GM23338 (cell line): Measurements from ENCODE around the gene RFXAP. TPM values are rescaled to one million over a fixed set of nuclear protein-coding genes. Genes with fewer than 3 reads are reported as not detected.

Experiments
- ATAC-seq: fragments of 200-7000 bp; cut with Tn5 transposase; 3 replicates; pipeline ENCODE4 v1.9.1; 2020
- DNase-seq: peaks from one replicate; pipeline ENCODE4 v3.0.0-alpha.2; 2015; ENCODE audit warnings: low spot score
- H2AFZ ChIP-seq: fragments of 200-600 bp; sonication (generic); 2 replicates; pipeline ENCODE4 v1.8.0; 2016; ENCODE audit warnings: antibody characterized with exemption, mild to moderate bottlenecking, moderate library complexity
- H3F3A ChIP-seq: fragments of 200-600 bp; sonication (generic); replicated peaks from 2 replicates; pipeline ENCODE4 v1.8.0; 2017; ENCODE audit warnings: antibody characterized with exemption, mixed run types, low read depth
- H3K27ac ChIP-seq: fragments of 200-600 bp; sonication (generic); 2 replicates; pipeline ENCODE4 v1.6.1; 2016; ENCODE audit warnings: low read depth
- H3K27me3 ChIP-seq: fragments of 200-600 bp; sonication (generic); 2 replicates; pipeline ENCODE4 v1.8.0; 2016; ENCODE audit warnings: mild to moderate bottlenecking, mixed run types, moderate library complexity; ENCODE audit not compliant: insufficient read depth
- H3K36me3 ChIP-seq: fragments of 200-600 bp; sonication (generic); 2 replicates; pipeline ENCODE4 v1.8.0; 2016; ENCODE audit warnings: mild to moderate bottlenecking; ENCODE audit not compliant: insufficient read depth
- H3K4me1 ChIP-seq: fragments of 200-600 bp; sonication (generic); 2 replicates; pipeline ENCODE4 v1.8.0; 2016; ENCODE audit warnings: mild to moderate bottlenecking, moderate library complexity; ENCODE audit not compliant: insufficient read depth
- H3K4me2 ChIP-seq: fragments of 200-600 bp; sonication (generic); 2 replicates; pipeline ENCODE4 v1.7.1; 2017; ENCODE audit warnings: mixed run types
- H3K4me3 ChIP-seq: fragments of 200-600 bp; sonication (generic); 2 replicates; pipeline ENCODE4 v1.6.1; 2016; ENCODE audit warnings: mixed run types
- H3K79me2 ChIP-seq: fragments of 200-600 bp; sonication (generic); replicated peaks from 2 replicates; pipeline ENCODE4 v1.8.0; 2017; ENCODE audit warnings: mild to moderate bottlenecking; ENCODE audit not compliant: insufficient read depth
- H3K9me2 ChIP-seq: fragments of 200-600 bp; sonication (generic); 2 replicates; pipeline ENCODE4 v1.8.0; 2017; ENCODE audit not compliant: insufficient read depth
- H4K20me1 ChIP-seq: fragments of 200-600 bp; sonication (generic); replicated peaks from 2 replicates; pipeline ENCODE4 v1.8.0; 2017; ENCODE audit warnings: mild to moderate bottlenecking; ENCODE audit not compliant: insufficient read depth
- H3K27ac Mint-ChIP-seq: 2 replicates; pipeline ENCODE4 v1.8.0; 2020; ENCODE audit warnings: inconsistent platforms, mild to moderate bottlenecking, moderate library complexity, mixed read lengths
- H3K27me3 Mint-ChIP-seq: 3 replicates; pipeline ENCODE4 v1.8.0; 2022; ENCODE audit warnings: low read depth, mild to moderate bottlenecking, moderate library complexity, mixed read lengths, inconsistent platforms; ENCODE audit not compliant: insufficient read depth, poor library complexity
- H3K36me3 Mint-ChIP-seq: 3 replicates; pipeline ENCODE4 v1.8.0; 2021; ENCODE audit warnings: low read depth, mild to moderate bottlenecking, inconsistent platforms, moderate library complexity, mixed read lengths
- H3K4me1 Mint-ChIP-seq: 3 replicates; pipeline ENCODE4 v1.8.0; 2020; ENCODE audit warnings: mild to moderate bottlenecking, inconsistent platforms, mixed read lengths
- H3K4me3 Mint-ChIP-seq: 3 replicates; pipeline ENCODE4 v1.8.0; 2021; ENCODE audit warnings: moderate library complexity, mild to moderate bottlenecking, inconsistent platforms, mixed read lengths
- H3K9me3 Mint-ChIP-seq: 3 replicates; pipeline ENCODE4 v1.8.0; 2020; ENCODE audit warnings: moderate library complexity, mild to moderate bottlenecking, inconsistent platforms, mixed read lengths
- CREB1 ChIP-seq: fragments of 250-450 bp; sonication (Bioruptor Pico); IDR thresholded peaks from 2 replicates; pipeline ENCODE4 v1.5.0; 2020; ENCODE audit warnings: low read depth, mild to moderate bottlenecking, moderate library complexity
- EZH2 ChIP-seq: fragments of 200-600 bp; sonication (generic); IDR thresholded peaks from one replicate; pipeline ENCODE4 v1.8.0; 2017; ENCODE audit warnings: antibody characterized with exemption, mild to moderate bottlenecking, low read depth; ENCODE audit not compliant: unreplicated experiment
- EZH2phosphoT487 ChIP-seq: fragments of 200-600 bp; sonication (generic); IDR thresholded peaks from one replicate; pipeline ENCODE4 v1.8.1; 2018; ENCODE audit warnings: antibody characterized with exemption; ENCODE audit not compliant: unreplicated experiment
- JUNB ChIP-seq: IDR thresholded peaks from one replicate; pipeline ENCODE4 v1.6.1; 2016; ENCODE audit warnings: antibody characterized with exemption; ENCODE audit not compliant: unreplicated experiment
- NANOG ChIP-seq: IDR thresholded peaks from 2 replicates; pipeline ENCODE4 v1.6.1; 2016; ENCODE audit warnings: antibody characterized with exemption, borderline replicate concordance
- POLR2AphosphoS5 ChIP-seq: IDR thresholded peaks from 2 replicates; pipeline ENCODE4 v1.6.1; 2016; ENCODE audit warnings: antibody characterized with exemption, low read depth
- STAT1 ChIP-seq: IDR thresholded peaks from one replicate; pipeline ENCODE4 v1.6.1; 2016; ENCODE audit warnings: antibody characterized with exemption; ENCODE audit not compliant: unreplicated experiment
- ZNF114 ChIP-seq: fragments of 250-450 bp; sonication (Bioruptor Pico); IDR thresholded peaks from 2 replicates; pipeline ENCODE4 v1.5.0; 2020; ENCODE audit warnings: mild to moderate bottlenecking, moderate library complexity
- ZNF331 ChIP-seq: fragments of 250-450 bp; sonication (Bioruptor Pico); IDR thresholded peaks from 2 replicates; pipeline ENCODE4 v1.5.0; 2020; ENCODE audit warnings: low read depth, mild to moderate bottlenecking, moderate library complexity
- polyA plus RNA-seq: library from polyadenylated mRNA; unstranded; fragments of >200 nt; fragmentation: Nextera tagmentation; extraction: Ambion mirVana; gene quantifications from 2 replicates; pipeline ENCODE4 v1.2.1, GENCODE V29; 2016
- total RNA-seq: library from RNA; depleted of rRNA; stranded (reverse); fragments of >200 nt; shearing (Covaris generic); gene quantifications from 2 replicates; pipeline ENCODE4 v1.2.3, GENCODE V29; 2014
- TF ChIP-seq, protein P1 (sequence below): fragments of 250-450 bp; sonication (Bioruptor Pico); IDR thresholded peaks from 2 replicates; pipeline ENCODE4 v1.5.0; 2020; ENCODE audit warnings: mild to moderate bottlenecking, moderate library complexity
- TF ChIP-seq, protein P2 (sequence below): IDR thresholded peaks from one replicate; pipeline ENCODE4 v1.6.1; 2018; ENCODE audit warnings: antibody characterized with exemption; ENCODE audit not compliant: unreplicated experiment
- TF ChIP-seq, protein P3 (sequence below): IDR thresholded peaks from 2 replicates; pipeline ENCODE4 v1.6.1; 2016; ENCODE audit warnings: antibody characterized with exemption
- TF ChIP-seq, protein P4 (sequence below), 2 experiments: fragments of 200-600 bp in 1 of 2; sonication (generic) in 1 of 2; conservative IDR thresholded peaks; 2 replicates each; pipeline versions ENCODE4 v1.5.1 to v1.6.1; 2016 to 2017; ENCODE audit warnings: antibody characterized with exemption in 2 of 2, low read depth in 2 of 2, mild to moderate bottlenecking in 2 of 2, moderate library complexity in 1 of 2

Gene RFXAP
- total and polyA plus RNA-seq, 2 experiments from 2014 or later: 6.3 to 8.5 TPM

DNA sequence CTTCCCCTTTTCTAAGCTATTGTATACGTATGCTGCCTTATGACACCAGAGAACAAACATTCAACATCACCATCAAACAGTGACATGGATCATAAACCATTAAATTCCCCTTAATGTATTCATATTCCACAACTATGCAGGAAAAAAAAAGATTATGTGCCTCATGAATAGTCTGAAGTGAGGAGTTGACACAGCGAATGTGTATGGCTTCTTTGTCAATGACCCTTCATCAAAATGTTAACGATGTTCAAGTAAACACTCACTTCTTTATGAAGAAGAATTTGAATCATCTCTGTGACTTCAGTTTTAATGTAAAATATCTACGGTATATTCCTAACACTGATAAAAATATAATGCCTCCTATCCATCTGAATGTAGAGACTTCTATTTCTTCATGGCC lies 56.4 kb downstream of the RFXAP start:
- no peaks in the 10 kb centered on the region for H4K20me1 ChIP-seq
- H3K4me3 ChIP-seq: no peak overlapping the region
- Mint-ChIP-seq H3K36me3 (no peaks in the 10 kb centered on the region), H3K4me3 (no peak overlapping the region), H3K27me3 (peaks cover 2% of the 10 kb centered on the region), H3K27ac (no peak overlapping the region), H3K9me3 (no peaks in the 10 kb centered on the region), H3K4me1 (peaks cover 4% of the 10 kb centered on the region; the same call in 2 of the 3 replicates)
- H3K27me3 ChIP-seq: no peaks in the 10 kb centered on the region
- no peak overlapping the region for H3K27ac ChIP-seq
- peaks cover 4% of the 10 kb centered on the region; the same call in 1 of the 2 replicates for H3K4me1 ChIP-seq
- H3F3A ChIP-seq: no peaks in the 10 kb centered on the region
- H3K36me3 ChIP-seq: no peaks in the 10 kb centered on the region
- H3K79me2 ChIP-seq: no peaks in the 10 kb centered on the region
- DNase-seq (no peak), ATAC-seq (no peak)
- no peak overlapping the region for H2AFZ ChIP-seq
- H3K9me2 ChIP-seq: no peaks in the 10 kb centered on the region
- no peak overlapping the region for H3K4me2 ChIP-seq
- TF ChIP-seq, protein P1, sequence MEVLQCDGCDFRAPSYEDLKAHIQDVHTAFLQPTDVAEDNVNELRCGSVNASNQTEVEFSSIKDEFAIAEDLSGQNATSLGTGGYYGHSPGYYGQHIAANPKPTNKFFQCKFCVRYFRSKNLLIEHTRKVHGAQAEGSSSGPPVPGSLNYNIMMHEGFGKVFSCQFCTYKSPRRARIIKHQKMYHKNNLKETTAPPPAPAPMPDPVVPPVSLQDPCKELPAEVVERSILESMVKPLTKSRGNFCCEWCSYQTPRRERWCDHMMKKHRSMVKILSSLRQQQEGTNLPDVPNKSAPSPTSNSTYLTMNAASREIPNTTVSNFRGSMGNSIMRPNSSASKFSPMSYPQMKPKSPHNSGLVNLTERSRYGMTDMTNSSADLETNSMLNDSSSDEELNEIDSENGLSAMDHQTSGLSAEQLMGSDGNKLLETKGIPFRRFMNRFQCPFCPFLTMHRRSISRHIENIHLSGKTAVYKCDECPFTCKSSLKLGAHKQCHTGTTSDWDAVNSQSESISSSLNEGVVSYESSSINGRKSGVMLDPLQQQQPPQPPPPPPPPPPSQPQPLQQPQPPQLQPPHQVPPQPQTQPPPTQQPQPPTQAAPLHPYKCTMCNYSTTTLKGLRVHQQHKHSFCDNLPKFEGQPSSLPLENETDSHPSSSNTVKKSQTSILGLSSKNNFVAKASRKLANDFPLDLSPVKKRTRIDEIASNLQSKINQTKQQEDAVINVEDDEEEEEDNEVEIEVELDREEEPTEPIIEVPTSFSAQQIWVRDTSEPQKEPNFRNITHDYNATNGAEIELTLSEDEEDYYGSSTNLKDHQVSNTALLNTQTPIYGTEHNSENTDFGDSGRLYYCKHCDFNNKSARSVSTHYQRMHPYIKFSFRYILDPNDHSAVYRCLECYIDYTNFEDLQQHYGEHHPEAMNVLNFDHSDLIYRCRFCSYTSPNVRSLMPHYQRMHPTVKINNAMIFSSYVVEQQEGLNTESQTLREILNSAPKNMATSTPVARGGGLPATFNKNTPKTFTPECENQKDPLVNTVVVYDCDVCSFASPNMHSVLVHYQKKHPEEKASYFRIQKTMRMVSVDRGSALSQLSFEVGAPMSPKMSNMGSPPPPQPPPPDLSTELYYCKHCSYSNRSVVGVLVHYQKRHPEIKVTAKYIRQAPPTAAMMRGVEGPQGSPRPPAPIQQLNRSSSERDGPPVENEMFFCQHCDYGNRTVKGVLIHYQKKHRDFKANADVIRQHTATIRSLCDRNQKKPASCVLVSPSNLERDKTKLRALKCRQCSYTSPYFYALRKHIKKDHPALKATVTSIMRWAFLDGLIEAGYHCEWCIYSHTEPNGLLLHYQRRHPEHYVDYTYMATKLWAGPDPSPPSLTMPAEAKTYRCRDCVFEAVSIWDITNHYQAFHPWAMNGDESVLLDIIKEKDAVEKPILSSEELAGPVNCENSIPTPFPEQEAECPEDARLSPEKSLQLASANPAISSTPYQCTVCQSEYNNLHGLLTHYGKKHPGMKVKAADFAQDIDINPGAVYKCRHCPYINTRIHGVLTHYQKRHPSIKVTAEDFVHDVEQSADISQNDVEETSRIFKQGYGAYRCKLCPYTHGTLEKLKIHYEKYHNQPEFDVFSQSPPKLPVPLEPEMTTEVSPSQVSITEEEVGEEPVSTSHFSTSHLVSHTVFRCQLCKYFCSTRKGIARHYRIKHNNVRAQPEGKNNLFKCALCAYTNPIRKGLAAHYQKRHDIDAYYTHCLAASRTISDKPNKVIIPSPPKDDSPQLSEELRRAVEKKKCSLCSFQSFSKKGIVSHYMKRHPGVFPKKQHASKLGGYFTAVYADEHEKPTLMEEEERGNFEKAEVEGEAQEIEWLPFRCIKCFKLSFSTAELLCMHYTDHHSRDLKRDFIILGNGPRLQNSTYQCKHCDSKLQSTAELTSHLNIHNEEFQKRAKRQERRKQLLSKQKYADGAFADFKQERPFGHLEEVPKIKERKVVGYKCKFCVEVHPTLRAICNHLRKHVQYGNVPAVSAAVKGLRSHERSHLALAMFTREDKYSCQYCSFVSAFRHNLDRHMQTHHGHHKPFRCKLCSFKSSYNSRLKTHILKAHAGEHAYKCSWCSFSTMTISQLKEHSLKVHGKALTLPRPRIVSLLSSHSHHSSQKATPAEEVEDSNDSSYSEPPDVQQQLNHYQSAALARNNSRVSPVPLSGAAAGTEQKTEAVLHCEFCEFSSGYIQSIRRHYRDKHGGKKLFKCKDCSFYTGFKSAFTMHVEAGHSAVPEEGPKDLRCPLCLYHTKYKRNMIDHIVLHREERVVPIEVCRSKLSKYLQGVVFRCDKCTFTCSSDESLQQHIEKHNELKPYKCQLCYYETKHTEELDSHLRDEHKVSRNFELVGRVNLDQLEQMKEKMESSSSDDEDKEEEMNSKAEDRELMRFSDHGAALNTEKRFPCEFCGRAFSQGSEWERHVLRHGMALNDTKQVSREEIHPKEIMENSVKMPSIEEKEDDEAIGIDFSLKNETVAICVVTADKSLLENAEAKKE (CRISPR knock-in tag): no peak
- no peak for TF ChIP-seq NANOG
- TF ChIP-seq, protein P2, sequence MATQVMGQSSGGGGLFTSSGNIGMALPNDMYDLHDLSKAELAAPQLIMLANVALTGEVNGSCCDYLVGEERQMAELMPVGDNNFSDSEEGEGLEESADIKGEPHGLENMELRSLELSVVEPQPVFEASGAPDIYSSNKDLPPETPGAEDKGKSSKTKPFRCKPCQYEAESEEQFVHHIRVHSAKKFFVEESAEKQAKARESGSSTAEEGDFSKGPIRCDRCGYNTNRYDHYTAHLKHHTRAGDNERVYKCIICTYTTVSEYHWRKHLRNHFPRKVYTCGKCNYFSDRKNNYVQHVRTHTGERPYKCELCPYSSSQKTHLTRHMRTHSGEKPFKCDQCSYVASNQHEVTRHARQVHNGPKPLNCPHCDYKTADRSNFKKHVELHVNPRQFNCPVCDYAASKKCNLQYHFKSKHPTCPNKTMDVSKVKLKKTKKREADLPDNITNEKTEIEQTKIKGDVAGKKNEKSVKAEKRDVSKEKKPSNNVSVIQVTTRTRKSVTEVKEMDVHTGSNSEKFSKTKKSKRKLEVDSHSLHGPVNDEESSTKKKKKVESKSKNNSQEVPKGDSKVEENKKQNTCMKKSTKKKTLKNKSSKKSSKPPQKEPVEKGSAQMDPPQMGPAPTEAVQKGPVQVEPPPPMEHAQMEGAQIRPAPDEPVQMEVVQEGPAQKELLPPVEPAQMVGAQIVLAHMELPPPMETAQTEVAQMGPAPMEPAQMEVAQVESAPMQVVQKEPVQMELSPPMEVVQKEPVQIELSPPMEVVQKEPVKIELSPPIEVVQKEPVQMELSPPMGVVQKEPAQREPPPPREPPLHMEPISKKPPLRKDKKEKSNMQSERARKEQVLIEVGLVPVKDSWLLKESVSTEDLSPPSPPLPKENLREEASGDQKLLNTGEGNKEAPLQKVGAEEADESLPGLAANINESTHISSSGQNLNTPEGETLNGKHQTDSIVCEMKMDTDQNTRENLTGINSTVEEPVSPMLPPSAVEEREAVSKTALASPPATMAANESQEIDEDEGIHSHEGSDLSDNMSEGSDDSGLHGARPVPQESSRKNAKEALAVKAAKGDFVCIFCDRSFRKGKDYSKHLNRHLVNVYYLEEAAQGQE: no peak
- TF ChIP-seq ZNF114: no peak
- TF ChIP-seq POLR2AphosphoS5: no peak
- TF ChIP-seq EZH2: no peak
- no peak for TF ChIP-seq ZNF331 (CRISPR knock-in tag)
- TF ChIP-seq, protein P3, sequence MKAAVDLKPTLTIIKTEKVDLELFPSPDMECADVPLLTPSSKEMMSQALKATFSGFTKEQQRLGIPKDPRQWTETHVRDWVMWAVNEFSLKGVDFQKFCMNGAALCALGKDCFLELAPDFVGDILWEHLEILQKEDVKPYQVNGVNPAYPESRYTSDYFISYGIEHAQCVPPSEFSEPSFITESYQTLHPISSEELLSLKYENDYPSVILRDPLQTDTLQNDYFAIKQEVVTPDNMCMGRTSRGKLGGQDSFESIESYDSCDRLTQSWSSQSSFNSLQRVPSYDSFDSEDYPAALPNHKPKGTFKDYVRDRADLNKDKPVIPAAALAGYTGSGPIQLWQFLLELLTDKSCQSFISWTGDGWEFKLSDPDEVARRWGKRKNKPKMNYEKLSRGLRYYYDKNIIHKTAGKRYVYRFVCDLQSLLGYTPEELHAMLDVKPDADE: no peak
- TF ChIP-seq, protein P4, sequence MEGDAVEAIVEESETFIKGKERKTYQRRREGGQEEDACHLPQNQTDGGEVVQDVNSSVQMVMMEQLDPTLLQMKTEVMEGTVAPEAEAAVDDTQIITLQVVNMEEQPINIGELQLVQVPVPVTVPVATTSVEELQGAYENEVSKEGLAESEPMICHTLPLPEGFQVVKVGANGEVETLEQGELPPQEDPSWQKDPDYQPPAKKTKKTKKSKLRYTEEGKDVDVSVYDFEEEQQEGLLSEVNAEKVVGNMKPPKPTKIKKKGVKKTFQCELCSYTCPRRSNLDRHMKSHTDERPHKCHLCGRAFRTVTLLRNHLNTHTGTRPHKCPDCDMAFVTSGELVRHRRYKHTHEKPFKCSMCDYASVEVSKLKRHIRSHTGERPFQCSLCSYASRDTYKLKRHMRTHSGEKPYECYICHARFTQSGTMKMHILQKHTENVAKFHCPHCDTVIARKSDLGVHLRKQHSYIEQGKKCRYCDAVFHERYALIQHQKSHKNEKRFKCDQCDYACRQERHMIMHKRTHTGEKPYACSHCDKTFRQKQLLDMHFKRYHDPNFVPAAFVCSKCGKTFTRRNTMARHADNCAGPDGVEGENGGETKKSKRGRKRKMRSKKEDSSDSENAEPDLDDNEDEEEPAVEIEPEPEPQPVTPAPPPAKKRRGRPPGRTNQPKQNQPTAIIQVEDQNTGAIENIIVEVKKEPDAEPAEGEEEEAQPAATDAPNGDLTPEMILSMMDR (conservative IDR thresholded peaks at IDR 0.05; ENCODE audit: low read depth in 2 of 2): no peak
- TF ChIP-seq STAT1: no peak
- TF ChIP-seq JUNB: no peak
- no peak for TF ChIP-seq CREB1 (CRISPR knock-in tag)
- TF ChIP-seq EZH2phosphoT487: no peak
